HUES48 (cell line): Measurements from ENCODE around the gene NOD2.

Experiments used
- H3K27ac ChIP-seq: one replicate; pipeline ENCODE4 v1.7.0; 2013; ENCODE audit warnings: low read depth, low read length, inconsistent platforms
- H3K27me3 ChIP-seq: 2 replicates; pipeline ENCODE4 v1.6.1; 2013; ENCODE audit warnings: mild to moderate bottlenecking, low read length; ENCODE audit not compliant: control insufficient read depth, insufficient read depth
- H3K36me3 ChIP-seq: 2 replicates; pipeline ENCODE4 v1.6.1; 2013; ENCODE audit warnings: low read length; ENCODE audit not compliant: control insufficient read depth, insufficient read depth
- H3K4me1 ChIP-seq: 2 replicates; pipeline ENCODE4 v1.6.1; 2013; ENCODE audit warnings: mild to moderate bottlenecking, low read length; ENCODE audit not compliant: control insufficient read depth, insufficient read depth
- H3K4me3 ChIP-seq: 2 replicates; pipeline ENCODE4 v1.5.1; 2013; ENCODE audit warnings: mild to moderate bottlenecking, low read depth, low read length
- H3K9ac ChIP-seq: 2 replicates; pipeline ENCODE4 v1.6.1; 2013; ENCODE audit warnings: mild to moderate bottlenecking, low read depth, low read length, moderate library complexity
- H3K9me3 ChIP-seq: 2 replicates; pipeline ENCODE4 v1.6.1; 2013; ENCODE audit warnings: low read length; ENCODE audit not compliant: control insufficient read depth, insufficient read depth

The NOD2 gene

DNA sequence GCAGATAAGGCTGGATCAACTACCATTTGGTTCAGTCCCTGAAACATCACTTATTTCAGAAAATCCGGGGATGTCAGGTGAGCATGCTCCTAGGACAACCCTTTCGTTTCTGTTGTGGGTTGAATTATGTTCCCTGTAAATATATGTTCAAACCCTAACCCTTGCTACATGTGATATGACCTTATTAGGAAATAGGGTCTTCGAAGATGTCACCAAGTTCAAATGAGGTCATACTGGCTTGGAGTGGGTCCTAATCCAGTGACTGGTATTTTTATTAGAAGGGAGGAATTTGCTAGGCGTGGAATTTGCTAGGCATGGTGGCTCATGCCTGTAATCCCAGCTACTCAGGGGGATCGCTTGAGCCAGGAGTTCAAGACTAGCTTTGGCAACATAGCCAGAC lies 33.6 kb upstream of the NOD2 start:
- no peaks in the 10 kb centered on the region for H3K9me3 ChIP-seq
- H3K27me3 ChIP-seq = no peaks in the 10 kb centered on the region; the same call in none of the 2 replicates
- H3K4me1 ChIP-seq = no peaks in the 10 kb centered on the region
- no peak overlapping the region for H3K27ac ChIP-seq
- no peaks in the 10 kb centered on the region for H3K36me3 ChIP-seq
- H3K4me3 ChIP-seq = no peak overlapping the region
- H3K9ac ChIP-seq = no peak overlapping the region

DNA sequence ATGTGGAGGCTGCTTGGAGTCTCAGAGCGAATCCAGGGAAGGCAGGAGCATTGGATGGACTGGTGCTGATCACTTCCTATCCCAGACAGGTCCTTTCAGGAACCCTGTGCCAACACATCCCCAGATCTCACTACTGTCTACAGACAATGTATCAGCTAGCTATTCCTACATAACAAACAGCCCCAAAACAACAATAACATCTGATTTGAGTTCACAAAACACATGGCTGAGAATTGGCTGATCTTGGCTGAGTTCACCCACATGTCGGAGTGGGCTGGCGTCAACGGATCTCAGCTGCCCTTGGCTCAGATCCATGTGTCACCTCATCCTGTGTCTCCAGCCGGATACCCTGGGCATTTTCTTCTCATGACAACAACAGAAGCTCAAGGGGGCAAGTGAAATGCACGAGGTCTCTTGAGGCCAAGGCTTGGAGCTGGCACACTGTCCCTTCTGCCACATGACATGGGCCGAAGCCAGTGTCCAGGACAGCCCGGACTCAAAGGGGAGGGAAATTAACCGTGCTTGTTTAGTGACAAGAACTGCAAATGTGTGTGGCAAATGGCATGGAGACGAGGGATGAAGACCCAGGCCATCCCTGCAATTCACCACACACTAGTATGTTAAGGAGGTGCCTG lies 31.0 kb upstream of the NOD2 start:
- Histone ChIP-seq H3K4me1 (no peaks in the 10 kb centered on the region), H3K4me3 (no peak overlapping the region), H3K36me3 (no peaks in the 10 kb centered on the region), H3K27me3 (no peaks in the 10 kb centered on the region; the same call in none of the 2 replicates), H3K9ac (no peak overlapping the region), H3K9me3 (no peaks in the 10 kb centered on the region), H3K27ac (no peak overlapping the region)

DNA sequence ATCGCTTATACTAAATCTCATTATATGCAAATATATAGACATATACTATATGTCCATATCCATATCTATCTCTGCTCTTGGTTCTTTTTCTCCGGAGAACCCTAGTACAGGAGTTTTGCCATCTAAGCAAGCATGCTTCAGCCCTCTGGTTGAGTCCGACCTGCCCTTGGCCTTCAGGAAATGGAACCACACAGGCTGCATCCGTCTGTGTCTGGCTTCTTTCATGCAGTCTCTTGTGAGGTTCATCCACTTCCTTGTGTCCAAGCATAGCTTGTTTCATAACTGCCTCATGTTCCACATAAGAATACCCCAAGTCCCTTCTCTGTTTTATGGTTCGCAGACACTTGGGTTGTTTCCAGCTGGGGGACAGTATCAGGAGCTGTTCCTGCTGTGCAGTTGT lies 29.1 kb upstream of the NOD2 start:
- no peaks in the 10 kb centered on the region for H3K4me1 ChIP-seq
- H3K36me3 ChIP-seq = no peaks in the 10 kb centered on the region
- H3K9me3 ChIP-seq = no peaks in the 10 kb centered on the region
- no peak overlapping the region for H3K9ac ChIP-seq
- no peak overlapping the region for H3K27ac ChIP-seq
- H3K27me3 ChIP-seq = no peaks in the 10 kb centered on the region; the same call in none of the 2 replicates
- H3K4me3 ChIP-seq = no peak overlapping the region

DNA sequence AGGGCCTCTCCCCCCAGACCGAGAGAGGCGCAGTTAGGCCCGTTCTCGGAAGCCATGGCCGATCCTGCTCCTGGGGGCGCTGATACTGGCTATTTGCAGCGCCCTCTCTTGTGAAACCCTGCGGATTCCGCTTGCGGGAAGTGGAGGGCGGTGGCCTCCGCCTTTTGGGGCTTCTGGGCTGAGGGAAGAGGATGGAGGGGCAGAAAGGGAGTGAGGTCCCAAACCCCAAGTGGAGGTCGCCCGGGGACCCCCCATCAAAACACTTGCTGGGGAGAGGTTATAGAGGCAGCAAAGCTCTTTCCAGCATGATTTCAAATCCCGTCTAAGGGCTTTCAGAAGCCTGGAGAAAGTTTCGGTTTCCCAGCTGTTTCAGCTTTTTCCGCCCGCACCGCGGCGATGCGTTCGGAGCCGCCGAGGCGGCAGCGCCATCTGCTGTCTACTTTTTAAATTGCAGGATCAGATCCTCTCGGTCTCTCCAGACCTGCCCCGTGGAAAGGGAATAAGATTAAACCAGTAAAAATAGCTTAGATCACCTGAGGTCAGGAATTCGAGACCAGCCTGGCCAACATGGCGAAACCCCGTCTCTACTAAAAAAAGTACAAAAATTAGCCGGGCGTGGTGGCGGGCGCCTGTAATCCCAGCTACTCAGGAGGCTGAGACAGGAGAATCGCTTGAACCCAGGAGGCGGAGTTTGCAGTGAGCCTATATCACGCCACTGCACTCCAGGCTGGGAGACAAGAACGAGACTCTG lies 28.1 kb upstream of the NOD2 start:
- H3K9ac ChIP-seq = 0 out of 2 replicates have a peak overlapping the region, but pooled peaks have one; percentile 16
- no peaks in the 10 kb centered on the region; the same call in none of the 2 replicates for H3K27me3 ChIP-seq
- H3K9me3 ChIP-seq = no peaks in the 10 kb centered on the region
- H3K4me1 ChIP-seq = no peaks in the 10 kb centered on the region
- H3K36me3 ChIP-seq = no peaks in the 10 kb centered on the region
- peak overlapping the region; percentile 56 for H3K4me3 ChIP-seq
- no peak overlapping the region for H3K27ac ChIP-seq

DNA sequence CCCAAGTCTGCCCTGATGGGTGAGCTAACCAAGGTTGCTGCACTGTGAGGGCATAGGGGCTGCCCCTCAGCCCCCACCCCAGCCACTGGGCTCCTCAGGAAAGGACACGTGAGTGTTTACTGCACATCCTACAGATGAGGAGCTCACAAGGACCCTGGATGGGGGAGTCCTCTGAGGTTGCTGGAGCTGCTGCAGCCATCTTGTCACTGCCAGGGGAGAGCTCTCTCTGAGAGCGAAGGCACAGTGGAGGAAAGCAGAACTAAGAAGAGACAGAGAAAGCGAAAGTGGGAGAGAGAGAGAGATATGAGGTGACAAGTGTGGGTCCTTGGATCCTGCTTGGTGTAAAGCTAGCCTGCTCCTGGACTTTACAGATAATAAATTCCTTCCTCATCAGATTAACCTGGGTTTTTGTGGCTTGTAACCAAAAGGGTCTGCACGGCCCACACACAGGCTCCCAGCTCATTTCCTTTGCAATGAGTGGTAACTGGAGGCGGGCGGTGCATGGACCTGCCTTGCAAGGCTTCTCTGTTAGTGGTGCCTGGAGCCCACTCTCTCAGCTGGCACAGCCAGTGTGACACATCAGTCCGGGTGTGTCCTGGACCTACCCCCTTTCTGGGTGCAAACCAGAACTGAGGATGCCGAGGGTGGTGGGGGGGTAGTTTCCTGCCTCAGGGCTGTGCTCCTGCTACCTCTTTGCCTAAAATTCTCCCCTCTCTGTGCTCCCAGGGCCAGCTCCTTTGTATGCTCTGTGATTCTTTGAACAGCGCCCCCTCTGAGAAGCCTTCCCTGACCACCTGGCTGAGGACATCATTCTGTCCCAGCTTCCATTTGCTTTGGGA lies 26.5 kb upstream of the NOD2 start:
- Histone ChIP-seq H3K27ac (no peak overlapping the region), H3K36me3 (no peaks in the 10 kb centered on the region), H3K4me1 (no peaks in the 10 kb centered on the region), H3K4me3 (no peak overlapping the region), H3K27me3 (no peaks in the 10 kb centered on the region; the same call in none of the 2 replicates), H3K9me3 (peaks cover 7% of the 10 kb centered on the region), H3K9ac (no peak overlapping the region)

DNA sequence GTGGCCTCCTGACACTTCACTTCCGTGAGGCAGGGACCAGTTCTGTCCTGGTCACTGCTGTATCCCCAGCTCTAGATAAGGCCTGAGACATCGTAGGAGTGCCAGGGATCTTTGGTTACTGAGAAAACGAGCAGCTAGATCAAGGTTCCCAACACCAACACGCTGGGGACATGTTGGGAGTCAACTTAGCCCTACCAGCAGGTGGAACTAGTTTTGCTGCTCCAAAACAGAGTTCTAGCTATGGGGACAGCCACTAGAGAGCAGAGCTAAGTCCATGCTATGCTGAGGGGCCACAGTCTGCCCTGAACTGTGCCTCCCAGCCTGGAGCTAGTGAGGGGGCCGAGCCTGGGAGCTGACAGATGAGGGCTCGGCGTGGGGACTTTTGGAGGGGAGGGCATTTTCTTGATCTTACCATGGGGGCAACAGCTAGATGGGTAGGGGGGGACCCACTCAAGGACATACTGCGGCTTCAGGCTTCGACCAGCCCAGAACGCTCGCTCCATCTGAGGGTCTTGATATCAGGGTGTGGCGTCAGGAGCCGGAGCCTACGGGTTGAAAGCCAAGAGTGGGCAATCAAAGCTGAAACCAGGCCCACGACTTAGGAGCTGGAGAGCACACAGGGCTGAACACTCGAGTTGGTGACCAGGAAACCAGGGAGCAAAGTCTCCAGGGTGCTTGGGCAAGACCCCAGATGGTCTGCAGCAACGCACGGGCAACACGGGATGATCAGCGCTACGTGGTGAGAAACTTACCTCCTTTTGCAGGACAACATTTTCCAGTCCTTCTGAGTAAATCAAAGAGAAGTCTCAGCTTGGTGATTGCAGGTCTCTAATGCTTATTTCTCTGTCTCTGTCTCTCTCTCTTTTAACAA lies 25.7 kb upstream of the NOD2 start:
- Histone ChIP-seq H3K4me1 (no peaks in the 10 kb centered on the region), H3K27me3 (no peaks in the 10 kb centered on the region; the same call in none of the 2 replicates), H3K9me3 (peaks cover 15% of the 10 kb centered on the region), H3K36me3 (no peaks in the 10 kb centered on the region), H3K27ac (no peak overlapping the region), H3K4me3 (no peak overlapping the region), H3K9ac (no peak overlapping the region)

DNA sequence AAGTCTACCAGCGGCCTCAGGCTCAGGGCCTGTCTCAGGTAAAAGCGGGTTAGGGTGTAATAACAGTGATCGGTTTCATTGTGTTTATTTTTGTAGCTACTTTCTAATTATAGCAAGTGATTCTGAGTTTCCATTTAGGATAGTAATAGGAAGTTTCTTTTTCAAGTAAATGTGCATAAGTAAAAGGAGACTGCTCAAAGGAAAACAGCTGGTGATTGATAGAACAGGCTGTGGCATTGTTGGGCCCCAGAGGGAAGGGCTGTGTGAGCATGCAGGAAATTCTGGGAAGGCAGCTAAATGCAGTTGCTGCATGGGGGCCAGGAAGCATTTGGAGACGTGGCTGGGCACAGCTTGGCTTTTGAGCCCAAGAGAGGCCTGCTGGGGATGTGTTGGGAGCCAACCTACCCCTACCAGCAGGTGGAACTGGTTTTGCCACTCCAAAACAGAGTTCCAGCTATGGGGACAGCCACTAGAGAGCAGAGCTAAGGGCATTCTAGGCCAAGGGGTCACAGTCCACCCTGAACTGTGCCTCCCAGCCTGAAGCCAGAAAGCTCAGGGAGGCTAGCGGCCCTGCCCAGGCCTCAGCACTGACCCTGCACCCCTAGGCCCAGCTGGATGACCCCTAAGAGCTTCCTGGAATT lies 24.9 kb upstream of the NOD2 start:
- H3K27me3 ChIP-seq = no peaks in the 10 kb centered on the region; the same call in none of the 2 replicates
- no peaks in the 10 kb centered on the region for H3K36me3 ChIP-seq
- no peak overlapping the region for H3K4me3 ChIP-seq
- no peak overlapping the region for H3K9ac ChIP-seq
- no peaks in the 10 kb centered on the region for H3K4me1 ChIP-seq
- H3K27ac ChIP-seq = no peak overlapping the region
- H3K9me3 ChIP-seq = peaks cover 16% of the 10 kb centered on the region

DNA sequence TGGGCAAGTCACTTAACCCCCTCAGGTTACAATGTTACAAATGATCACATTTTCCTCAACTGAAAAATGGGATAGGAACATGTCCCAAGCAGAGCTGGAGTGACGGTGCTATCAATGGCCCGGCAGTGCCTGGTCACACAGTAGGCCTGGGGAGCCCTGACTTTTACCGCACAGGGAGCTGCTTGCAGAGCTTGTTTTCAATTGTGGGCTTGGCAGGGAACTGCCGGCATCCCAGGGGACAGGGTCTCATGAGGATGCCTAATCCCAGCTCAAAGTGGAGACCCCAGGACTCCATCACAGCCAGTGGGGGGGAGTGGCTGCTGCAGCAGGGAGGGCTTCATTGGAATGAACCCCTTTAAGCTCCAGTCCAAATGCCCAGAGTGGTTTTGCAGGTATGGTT lies 23.7 kb upstream of the NOD2 start:
- no peaks in the 10 kb centered on the region for H3K4me1 ChIP-seq
- H3K4me3 ChIP-seq = no peak overlapping the region
- H3K36me3 ChIP-seq = no peaks in the 10 kb centered on the region
- peaks cover 16% of the 10 kb centered on the region for H3K9me3 ChIP-seq
- H3K9ac ChIP-seq = no peak overlapping the region
- no peak overlapping the region for H3K27ac ChIP-seq
- no peaks in the 10 kb centered on the region; the same call in 1 of the 2 replicates for H3K27me3 ChIP-seq

DNA sequence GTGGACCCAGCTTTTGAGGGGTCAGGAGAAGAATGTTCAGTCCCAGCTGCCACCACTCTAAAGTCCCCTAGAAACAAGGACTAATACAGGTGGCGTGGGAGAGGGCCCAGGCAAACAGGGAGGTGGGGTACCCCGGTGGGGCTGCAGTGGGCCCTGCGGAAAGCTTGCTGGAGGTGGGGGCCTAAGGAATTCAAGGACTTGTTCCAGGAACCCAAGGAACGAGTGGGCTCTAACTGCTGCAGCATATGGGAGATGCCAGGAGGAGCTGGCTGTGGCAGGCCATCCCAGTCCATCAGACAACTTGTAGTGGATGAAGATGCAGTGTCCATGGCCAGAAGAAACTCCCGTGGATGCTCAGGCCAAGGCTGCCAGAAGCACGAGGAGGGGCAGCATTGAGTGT lies 22.9 kb upstream of the NOD2 start:
- Histone ChIP-seq H3K9me3 (peaks cover 16% of the 10 kb centered on the region), H3K4me3 (no peak overlapping the region), H3K27me3 (no peaks in the 10 kb centered on the region), H3K9ac (no peak overlapping the region), H3K27ac (no peak overlapping the region), H3K36me3 (no peaks in the 10 kb centered on the region), H3K4me1 (no peaks in the 10 kb centered on the region)
